ENCODE results near the gene CTF1. TPM values are rescaled to one million over a fixed set of nuclear protein-coding genes. Genes with fewer than 3 reads are reported as not detected.

The CTF1 gene
- total and polyA plus RNA-seq, 12 donors = 2.1 to 13.9 (median 5.8) TPM

DNA sequence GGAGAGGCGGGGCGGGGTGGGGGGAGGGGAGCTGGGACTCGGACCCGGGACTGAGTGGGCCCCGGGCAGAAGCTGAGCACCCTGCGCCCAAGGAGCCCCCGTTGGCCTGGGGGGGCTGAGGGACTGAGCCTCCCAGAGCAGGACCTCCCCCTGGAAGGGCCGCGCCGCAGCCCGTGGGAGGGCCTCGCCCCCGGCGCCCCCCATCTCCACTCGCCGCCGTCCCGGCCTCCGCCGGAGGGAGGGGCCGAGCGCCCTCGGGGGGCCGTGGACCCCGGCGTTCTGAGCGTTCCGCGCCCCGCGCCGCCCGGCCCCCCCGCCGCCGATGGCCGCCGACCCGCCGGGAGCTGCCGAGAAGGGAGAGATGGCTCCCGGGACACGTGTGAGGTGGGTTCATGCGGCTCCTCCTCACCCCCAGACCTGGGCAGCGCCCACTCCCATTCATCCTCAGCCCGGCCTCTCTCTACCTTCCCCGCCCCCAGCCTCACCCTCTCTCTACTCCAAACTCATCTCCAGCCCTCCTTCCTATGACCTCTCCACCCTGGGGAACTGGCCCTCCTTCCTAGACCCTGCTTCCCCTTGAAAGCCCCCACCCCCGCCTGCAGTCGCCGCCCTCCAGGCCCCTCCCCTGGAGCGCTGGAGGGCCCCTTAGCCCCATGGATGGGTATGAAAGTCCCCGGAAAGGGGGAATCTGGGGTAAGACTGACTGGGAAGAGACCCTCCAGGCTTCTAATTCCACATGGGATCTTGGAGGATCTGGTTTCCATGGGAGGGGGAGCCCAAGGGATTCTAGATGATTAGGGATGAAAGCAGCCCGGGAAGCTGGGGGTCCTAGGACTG lies 27.9 kb downstream of the CTF1 start:
- peak overlapping the region in 2 of 4 donors; percentile 87 to 92 for H3K4me3 ChIP-seq
- no peaks in the 10 kb centered on the region for H3K9me3 ChIP-seq (replicated peaks in 1 of 3)
- intact Hi-C loops (cut with DNase I) = loop anchor here in 1 of 2 donors (10.0 kb wide), 1 partner anchor 61 kb away; the partner anchor contains the start of gene HSD3B7
- TF ChIP-seq, protein P1, sequence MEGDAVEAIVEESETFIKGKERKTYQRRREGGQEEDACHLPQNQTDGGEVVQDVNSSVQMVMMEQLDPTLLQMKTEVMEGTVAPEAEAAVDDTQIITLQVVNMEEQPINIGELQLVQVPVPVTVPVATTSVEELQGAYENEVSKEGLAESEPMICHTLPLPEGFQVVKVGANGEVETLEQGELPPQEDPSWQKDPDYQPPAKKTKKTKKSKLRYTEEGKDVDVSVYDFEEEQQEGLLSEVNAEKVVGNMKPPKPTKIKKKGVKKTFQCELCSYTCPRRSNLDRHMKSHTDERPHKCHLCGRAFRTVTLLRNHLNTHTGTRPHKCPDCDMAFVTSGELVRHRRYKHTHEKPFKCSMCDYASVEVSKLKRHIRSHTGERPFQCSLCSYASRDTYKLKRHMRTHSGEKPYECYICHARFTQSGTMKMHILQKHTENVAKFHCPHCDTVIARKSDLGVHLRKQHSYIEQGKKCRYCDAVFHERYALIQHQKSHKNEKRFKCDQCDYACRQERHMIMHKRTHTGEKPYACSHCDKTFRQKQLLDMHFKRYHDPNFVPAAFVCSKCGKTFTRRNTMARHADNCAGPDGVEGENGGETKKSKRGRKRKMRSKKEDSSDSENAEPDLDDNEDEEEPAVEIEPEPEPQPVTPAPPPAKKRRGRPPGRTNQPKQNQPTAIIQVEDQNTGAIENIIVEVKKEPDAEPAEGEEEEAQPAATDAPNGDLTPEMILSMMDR (IDR thresholded peaks at IDR 0.05) = no peak
- TF ChIP-seq POLR2A (IDR thresholded peaks at IDR 0.05) = no peak
- peaks cover 7 to 13% of the 10 kb centered on the region in 2 donors for H3K4me1 ChIP-seq (replicated peaks in 1 of 2)
- H3K36me3 ChIP-seq (replicated peaks in 1 of 2) = no peaks in the 10 kb centered on the region
- H3K27ac ChIP-seq = peak overlapping the region in 3 of 5 donors; percentile 51 to 95 (median 76)
- 4 to 15% (median 7%) methylated on average over 10 to 53 of the region's 53 CpGs for WGBS, 4 donors
- no peaks in the 10 kb centered on the region for H3K27me3 ChIP-seq
- DNase-seq = peak in 2 of 7 donors; percentile 43 to 54

DNA sequence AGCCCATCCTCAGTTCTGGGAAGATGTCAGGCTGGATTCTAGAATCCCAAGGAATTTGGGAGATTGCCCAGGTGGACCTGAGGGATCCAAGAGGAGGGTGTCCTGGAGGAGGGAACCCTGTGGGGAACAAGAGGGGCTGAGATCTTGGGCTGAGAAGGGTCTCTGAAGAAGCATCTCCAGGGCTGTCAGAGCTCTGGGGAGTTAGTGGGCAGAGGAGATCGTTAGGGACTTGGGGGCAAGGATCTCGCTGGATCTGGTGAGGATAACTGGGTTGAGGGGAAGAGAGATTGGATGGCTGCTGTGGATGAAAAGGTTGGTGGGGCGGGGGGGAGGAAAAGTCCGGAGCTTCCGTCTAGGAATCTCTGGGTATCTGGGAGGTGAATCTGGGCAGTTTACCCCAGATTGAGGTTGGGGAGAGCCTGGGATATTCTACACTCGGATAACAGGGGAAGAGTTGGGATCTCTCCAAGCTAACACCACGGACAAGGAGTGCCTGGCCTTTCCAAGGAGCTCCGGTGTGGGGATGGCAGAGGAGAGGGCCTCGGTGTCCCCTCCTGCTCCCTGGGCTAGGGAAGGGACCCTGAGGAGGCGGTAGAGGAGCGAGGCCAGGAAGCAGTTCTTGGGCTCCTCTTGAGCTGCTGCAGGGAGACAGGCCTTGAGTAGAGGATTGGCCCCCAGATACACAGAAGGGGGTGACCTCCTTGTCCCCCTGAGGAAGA lies 28.7 kb downstream of the CTF1 start:
- Histone ChIP-seq H3K9me3 (replicated peaks in 1 of 3) (no peaks in the 10 kb centered on the region), H3K36me3 (replicated peaks in 1 of 2) (peaks cover 0 to 3% of the 10 kb centered on the region in 2 donors), H3K27ac (peak overlapping the region in 2 of 5 donors; percentile 76 to 95), H3K4me1 (replicated peaks in 1 of 2) (peaks cover 7 to 13% of the 10 kb centered on the region in 2 donors), H3K27me3 (no peaks in the 10 kb centered on the region), H3K4me3 (peak overlapping the region in 1 of 4 donors; percentile 92)
- no peak for TF ChIP-seq POLR2A (IDR thresholded peaks at IDR 0.05)
- TF ChIP-seq, protein P1 (IDR thresholded peaks at IDR 0.05) = no peak
- WGBS, 4 donors = 64 to 81% (median 72%) methylated on average over 9 to 11 of the region's 11 CpGs
- intact Hi-C loops (cut with DNase I) = loop anchor here in 1 of 2 donors (10.0 kb wide), 1 partner anchor 60 kb away; the partner anchor contains the start of gene HSD3B7
- DNase-seq = peak in 1 of 7 donors; percentile 44

DNA sequence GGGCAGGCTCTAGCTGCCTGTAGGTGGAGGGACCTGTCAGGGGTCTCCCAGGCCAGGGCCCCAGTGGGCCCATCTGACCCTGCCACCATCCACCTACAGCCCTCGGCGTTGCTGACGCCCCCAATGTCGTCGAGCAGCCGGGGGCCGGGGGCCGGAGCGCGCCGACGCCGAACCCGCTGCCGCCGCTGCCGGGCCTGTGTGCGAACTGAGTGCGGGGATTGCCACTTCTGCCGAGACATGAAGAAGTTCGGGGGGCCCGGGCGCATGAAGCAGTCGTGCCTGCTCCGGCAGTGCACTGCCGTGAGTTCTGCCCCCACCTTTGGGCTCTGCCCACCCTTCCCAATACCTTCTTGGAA lies 29.2 kb downstream of the CTF1 start:
- TF ChIP-seq, protein P1 (IDR thresholded peaks at IDR 0.05) = no peak
- TF ChIP-seq POLR2A (IDR thresholded peaks at IDR 0.05) = no peak
- Histone ChIP-seq H3K36me3 (replicated peaks in 1 of 2) (peaks cover 0 to 9% of the 10 kb centered on the region in 2 donors), H3K4me3 (no peak overlapping the region), H3K27ac (no peak overlapping the region), H3K27me3 (no peaks in the 10 kb centered on the region), H3K4me1 (replicated peaks in 1 of 2) (peaks cover 7 to 13% of the 10 kb centered on the region in 2 donors), H3K9me3 (replicated peaks in 1 of 3) (no peaks in the 10 kb centered on the region)
- DNase-seq = no peak
- WGBS, 4 donors = 92 to 95% (median 94%) methylated on average over 12 to 26 of the region's 26 CpGs
- intact Hi-C loops (cut with DNase I) = loop anchor here in 1 of 2 donors (10.0 kb wide), 1 partner anchor 59 kb away; the partner anchor contains the start of gene HSD3B7

Measured in adrenal gland (tissue), 12 donors.